ENCODE data around the gene MUS81. TPM values are rescaled to one million over a fixed set of nuclear protein-coding genes. Genes with fewer than 3 reads are reported as not detected.

The MUS81 gene
- polyA plus RNA-seq, 4 donors = 45.3 to 118 (median 73.8) TPM

GRCh38 chr11:65870706-65871681, 10.8 kb downstream of the MUS81 start:
- no peak overlapping the region for H3K4me3 ChIP-seq (ENCODE audit: low read depth in 1 of 3, low read length in 3 of 3)
- peaks cover 0 to 15% (median 0%) of the 10 kb centered on the region in 3 donors for H3K4me1 ChIP-seq (ENCODE audit: control insufficient read depth in 3 of 3, insufficient read depth in 2 of 3, low read depth in 1 of 3, low read length in 2 of 3)
- DNase-seq (no peak), FAIRE-seq (no peak)
- WGBS, 3 donors = 66 to 68% (median 66%) methylated on average over 24 of the region's 24 CpGs
- H3K27ac ChIP-seq (ENCODE audit: low read depth in 1 of 3, low read length in 2 of 3) = peak overlapping the region in 1 of 3 donors; percentile 77
- H3K27me3 ChIP-seq (ENCODE audit: control insufficient read depth in 3 of 3, insufficient read depth in 3 of 3, low read length in 3 of 3) = peaks cover 0 to 12% (median 0%) of the 10 kb centered on the region in 3 donors
- H3K36me3 ChIP-seq (ENCODE audit: control insufficient read depth in 3 of 3, insufficient read depth in 2 of 3, low read depth in 1 of 3, low read length in 3 of 3) = peaks cover 3 to 44% (median 4%) of the 10 kb centered on the region in 3 donors
- no peaks in the 10 kb centered on the region for H3K9me3 ChIP-seq (ENCODE audit: control insufficient read depth in 2 of 2, insufficient read depth in 1 of 2, low read depth in 1 of 2, low read length in 1 of 2)

DNA sequence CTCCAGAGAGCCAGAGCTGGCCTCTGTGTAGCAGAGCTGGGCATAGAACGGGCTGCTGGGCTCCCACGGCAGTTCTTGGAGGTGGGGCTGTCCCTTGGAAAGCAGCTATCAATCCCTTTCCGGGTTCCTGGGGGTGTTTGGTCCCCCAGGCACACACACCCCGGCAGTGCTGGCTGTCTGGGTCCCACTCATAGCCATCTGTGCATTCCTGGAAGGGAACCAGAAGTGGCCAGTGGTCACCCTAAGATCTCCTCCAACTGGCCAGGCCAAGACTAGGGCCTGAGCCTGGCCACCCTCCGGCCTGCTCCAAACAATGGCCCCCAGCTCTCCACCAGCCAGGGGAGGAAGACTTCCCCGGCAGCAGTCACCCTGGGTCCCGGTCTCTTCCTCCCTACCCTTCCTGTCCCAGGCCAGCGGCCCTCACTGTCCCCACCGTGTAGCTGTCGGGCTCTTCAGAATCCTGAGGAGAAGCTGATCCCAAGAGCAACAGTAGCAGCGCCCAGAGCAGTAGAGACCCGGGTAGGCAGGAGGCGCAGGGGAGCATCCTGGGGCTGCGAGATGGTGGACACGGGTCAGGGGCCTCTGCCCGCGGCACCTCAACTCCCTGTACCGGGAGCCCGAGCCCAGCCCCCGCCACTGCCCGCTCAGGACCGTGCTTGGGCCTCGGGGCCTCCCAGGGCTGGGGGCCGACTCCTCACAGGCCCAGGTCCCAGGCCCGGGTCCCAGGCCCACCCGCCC, 11.7 kb downstream of the MUS81 start:
- DNase-seq (no peak), FAIRE-seq (no peak)
- Histone ChIP-seq H3K36me3 (ENCODE audit: control insufficient read depth in 3 of 3, insufficient read depth in 2 of 3, low read depth in 1 of 3, low read length in 3 of 3) (peaks cover 0 to 35% (median 3%) of the 10 kb centered on the region in 3 donors), H3K4me3 (ENCODE audit: low read depth in 1 of 3, low read length in 3 of 3) (peak overlapping the region; percentile 35 to 48 (median 43)), H3K27me3 (ENCODE audit: control insufficient read depth in 3 of 3, insufficient read depth in 3 of 3, low read length in 3 of 3) (peaks cover 0 to 12% (median 0%) of the 10 kb centered on the region in 3 donors), H3K9me3 (ENCODE audit: control insufficient read depth in 2 of 2, insufficient read depth in 1 of 2, low read depth in 1 of 2, low read length in 1 of 2) (no peaks in the 10 kb centered on the region), H3K27ac (ENCODE audit: low read depth in 1 of 3, low read length in 2 of 3) (peak overlapping the region in 2 of 3 donors; percentile 66 to 77), H3K4me1 (ENCODE audit: control insufficient read depth in 3 of 3, insufficient read depth in 2 of 3, low read depth in 1 of 3, low read length in 2 of 3) (peaks cover 0 to 15% (median 0%) of the 10 kb centered on the region in 3 donors)
- WGBS, 3 donors = 46 to 65% (median 57%) methylated on average over 24 to 26 of the region's 26 CpGs

DNA sequence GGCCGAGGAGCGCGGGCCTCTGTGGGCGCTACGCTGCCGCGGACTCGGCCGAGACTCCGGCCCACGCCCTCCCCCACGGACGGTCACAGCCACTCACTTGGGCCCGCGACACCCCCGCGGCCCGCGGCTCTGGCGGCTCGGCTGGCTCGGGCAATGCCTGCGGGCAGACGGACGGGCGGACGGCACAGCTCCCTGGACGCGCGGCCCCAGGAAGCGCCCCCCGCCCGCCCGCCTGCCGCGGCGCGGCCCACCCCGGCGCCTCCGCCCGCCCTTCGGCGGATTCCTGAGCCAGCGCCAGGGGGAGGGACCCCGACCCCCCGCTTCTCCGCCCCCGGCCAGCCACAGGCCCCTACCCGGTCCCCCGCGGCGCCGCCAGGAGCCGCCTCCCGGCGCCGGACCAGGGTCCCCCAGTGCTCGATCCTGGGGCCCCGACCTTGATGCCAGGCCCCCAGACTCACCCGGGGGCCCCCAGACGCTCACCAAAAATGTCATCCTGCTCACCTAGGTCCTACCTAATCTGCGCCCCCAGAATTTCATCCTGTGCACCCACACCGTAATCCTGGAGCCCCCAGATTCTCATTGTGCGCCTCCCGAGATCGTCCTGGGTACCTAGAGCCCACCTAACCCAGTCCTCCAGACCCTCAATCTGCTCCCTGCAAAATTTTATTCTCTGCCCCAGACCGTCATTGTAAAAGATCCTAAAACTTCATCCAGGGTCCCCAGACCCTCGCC, 12.5 kb downstream of the MUS81 start, which contains the start of gene EFEMP2:
EFEMP2 (minus strand) TSS at position 215 of the 732 bp plus-strand sequence. CDS start 446 bp downstream, outside the sequence.
- Histone ChIP-seq H3K27ac (ENCODE audit: low read depth in 1 of 3, low read length in 2 of 3) (peak within 1 kb of the TSS in 2 of 3 donors; percentile 77 to 78), H3K4me3 (ENCODE audit: low read depth in 1 of 3, low read length in 3 of 3) (peak within 1 kb of the TSS; percentile 35 to 74 (median 48)), H3K36me3 (ENCODE audit: control insufficient read depth in 3 of 3, insufficient read depth in 2 of 3, low read depth in 1 of 3, low read length in 3 of 3) (peaks cover 0 to 27% (median 0%) of the 10 kb centered on the region in 3 donors), H3K4me1 (ENCODE audit: control insufficient read depth in 3 of 3, insufficient read depth in 2 of 3, low read depth in 1 of 3, low read length in 2 of 3) (peaks cover 0 to 15% (median 0%) of the 10 kb centered on the region in 3 donors), H3K9me3 (ENCODE audit: control insufficient read depth in 2 of 2, insufficient read depth in 1 of 2, low read depth in 1 of 2, low read length in 1 of 2) (no peaks in the 10 kb centered on the region), H3K27me3 (ENCODE audit: control insufficient read depth in 3 of 3, insufficient read depth in 3 of 3, low read length in 3 of 3) (peaks cover 0 to 12% (median 0%) of the 10 kb centered on the region in 3 donors)
- 2 to 4% (median 4%) methylated on average over 20 to 69 of the region's 69 CpGs for WGBS, 3 donors
- peak in 1 of 2 donors; percentile 56 for DNase-seq
- FAIRE-seq = no peak

- peak overlapping the region in 2 of 3 donors; percentile 70 to 78 for H3K27ac ChIP-seq (ENCODE audit: low read depth in 1 of 3, low read length in 2 of 3)
- H3K4me1 ChIP-seq (ENCODE audit: control insufficient read depth in 3 of 3, insufficient read depth in 2 of 3, low read depth in 1 of 3, low read length in 2 of 3) = peaks cover 0 to 15% (median 0%) of the 10 kb centered on the region in 3 donors
- no peak for FAIRE-seq
- peaks cover 0 to 19% (median 0%) of the 10 kb centered on the region in 3 donors for H3K36me3 ChIP-seq (ENCODE audit: control insufficient read depth in 3 of 3, insufficient read depth in 2 of 3, low read depth in 1 of 3, low read length in 3 of 3)
- peaks cover 0 to 12% (median 0%) of the 10 kb centered on the region in 3 donors for H3K27me3 ChIP-seq (ENCODE audit: control insufficient read depth in 3 of 3, insufficient read depth in 3 of 3, low read length in 3 of 3)
- peak; percentile 94 to 96 for DNase-seq
- WGBS, 3 donors = 4 to 8% (median 7%) methylated on average over 34 to 54 of the region's 54 CpGs
- no peaks in the 10 kb centered on the region for H3K9me3 ChIP-seq (ENCODE audit: control insufficient read depth in 2 of 2, insufficient read depth in 1 of 2, low read depth in 1 of 2, low read length in 1 of 2)
- H3K4me3 ChIP-seq (ENCODE audit: low read depth in 1 of 3, low read length in 3 of 3) = peak overlapping the region; percentile 25 to 74 (median 48)
These were observed 13.3 kb downstream of the MUS81 start for GRCh38 chr11:65873318-65874156.

GRCh38 chr11:65879617-65880016, 19.4 kb downstream of the MUS81 start, which contains the start of gene CTSW:
CTSW (plus strand) TSS chr11:65879837; CDS start chr11:65879855, 18 bp downstream.
- Histone ChIP-seq H3K36me3 (ENCODE audit: control insufficient read depth in 3 of 3, insufficient read depth in 2 of 3, low read depth in 1 of 3, low read length in 3 of 3) (peaks cover 0 to 44% (median 13%) of the 10 kb centered on the region in 3 donors), H3K27me3 (ENCODE audit: control insufficient read depth in 3 of 3, insufficient read depth in 3 of 3, low read length in 3 of 3) (no peaks in the 10 kb centered on the region), H3K27ac (ENCODE audit: low read depth in 1 of 3, low read length in 2 of 3) (peak within 1 kb of the TSS in 1 of 3 donors; percentile 25), H3K4me3 (ENCODE audit: low read depth in 1 of 3, low read length in 3 of 3) (no peak within 1 kb of the TSS), H3K4me1 (ENCODE audit: control insufficient read depth in 3 of 3, insufficient read depth in 2 of 3, low read depth in 1 of 3, low read length in 2 of 3) (no peaks in the 10 kb centered on the region), H3K9me3 (ENCODE audit: control insufficient read depth in 2 of 2, insufficient read depth in 1 of 2, low read depth in 1 of 2, low read length in 1 of 2) (no peaks in the 10 kb centered on the region)
- DNase-seq (no peak), FAIRE-seq (no peak)
- WGBS, 3 donors = 33 to 65% (median 56%) methylated on average over 7 of the region's 7 CpGs

DNA sequence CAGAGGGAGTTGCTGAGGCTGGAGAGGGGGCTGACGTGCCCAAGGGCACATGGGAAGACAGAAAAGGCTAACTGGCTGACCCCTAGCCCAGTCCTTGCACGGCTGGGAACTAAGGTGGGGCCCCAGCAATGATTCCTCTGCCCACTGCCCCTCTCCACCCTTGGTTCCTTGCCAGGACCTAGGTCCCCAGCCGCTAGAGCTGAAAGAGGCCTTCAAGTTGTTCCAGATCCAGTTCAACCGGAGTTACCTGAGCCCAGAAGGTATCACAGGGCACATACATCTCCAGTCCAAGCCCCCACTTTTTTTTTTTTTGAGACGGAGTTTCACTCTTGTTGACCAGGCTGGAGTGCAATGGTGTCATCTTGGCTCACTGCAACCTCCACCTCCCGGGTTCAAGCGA, 19.8 kb downstream of the MUS81 start:
- no peak for FAIRE-seq
- H3K27ac ChIP-seq (ENCODE audit: low read depth in 1 of 3, low read length in 2 of 3) = no peak overlapping the region

GRCh38 chr11:65880844-65881421, 20.7 kb downstream of the MUS81 start:
- H3K9me3 ChIP-seq (ENCODE audit: control insufficient read depth in 2 of 2, insufficient read depth in 1 of 2, low read depth in 1 of 2, low read length in 1 of 2) = no peaks in the 10 kb centered on the region
- DNase-seq (no peak), FAIRE-seq (no peak)
- H3K4me1 ChIP-seq (ENCODE audit: control insufficient read depth in 3 of 3, insufficient read depth in 2 of 3, low read depth in 1 of 3, low read length in 2 of 3) = peaks cover 0 to 11% (median 2%) of the 10 kb centered on the region in 3 donors
- no peaks in the 10 kb centered on the region for H3K27me3 ChIP-seq (ENCODE audit: control insufficient read depth in 3 of 3, insufficient read depth in 3 of 3, low read length in 3 of 3)
- peak overlapping the region in 1 of 3 donors; percentile 25 for H3K27ac ChIP-seq (ENCODE audit: low read depth in 1 of 3, low read length in 2 of 3)
- 61 to 83% (median 69%) methylated on average over 7 of the region's 7 CpGs for WGBS, 3 donors
- no peak overlapping the region for H3K4me3 ChIP-seq (ENCODE audit: low read depth in 1 of 3, low read length in 3 of 3)
- H3K36me3 ChIP-seq (ENCODE audit: control insufficient read depth in 3 of 3, insufficient read depth in 2 of 3, low read depth in 1 of 3, low read length in 3 of 3) = peaks cover 0 to 58% (median 13%) of the 10 kb centered on the region in 3 donors

More for the DNA sequence above, 19.8 kb downstream of the MUS81 start:
- DNase-seq = no peak
- H3K4me3 ChIP-seq (ENCODE audit: low read depth in 1 of 3, low read length in 3 of 3) = no peak overlapping the region
- H3K36me3 ChIP-seq (ENCODE audit: control insufficient read depth in 3 of 3, insufficient read depth in 2 of 3, low read depth in 1 of 3, low read length in 3 of 3) = peaks cover 0 to 49% (median 13%) of the 10 kb centered on the region in 3 donors
- no peaks in the 10 kb centered on the region for H3K27me3 ChIP-seq (ENCODE audit: control insufficient read depth in 3 of 3, insufficient read depth in 3 of 3, low read length in 3 of 3)
- H3K4me1 ChIP-seq (ENCODE audit: control insufficient read depth in 3 of 3, insufficient read depth in 2 of 3, low read depth in 1 of 3, low read length in 2 of 3) = peaks cover 0 to 4% (median 2%) of the 10 kb centered on the region in 3 donors
- no peaks in the 10 kb centered on the region for H3K9me3 ChIP-seq (ENCODE audit: control insufficient read depth in 2 of 2, insufficient read depth in 1 of 2, low read depth in 1 of 2, low read length in 1 of 2)
- 61 to 75% (median 64%) methylated on average over 7 of the region's 7 CpGs for WGBS, 3 donors
